ENCODE results near the gene CRTAC1. TPM values are rescaled to one million over a fixed set of nuclear protein-coding genes. Genes with fewer than 3 reads are reported as not detected.

Gene CRTAC1
- total RNA-seq, 4 donors from 2014 or later, result 0.48 to 1.1 (median 1.0) TPM

GRCh38 chr10:97816609-97817008 lies 213.8 kb downstream of the CRTAC1 start:
- TF ChIP-seq CTCF (IDR thresholded peaks at IDR 0.05), result no peak
- no peak for DNase-seq (ENCODE audit: low spot score)
- no peak for ATAC-seq (ENCODE audit: low FRiP score)

Small RNAs within 50 kb of the gene (small RNA-seq; reads per million reads assigned to genes)
- gene AL355301.1, result not detected

Other genes starting within 250 kb of the CRTAC1 start
- gene GOLGA7B, start 180.8 kb downstream of the CRTAC1 start, total RNA-seq, result 1 to 10 TPM in 1 of 4 donors, under 1 TPM in 3; 0.19 to 1.6 (median 0.57) TPM
- 10 to 100 TPM in 3 of 4 donors, 1 to 10 TPM in 1; 8.5 to 11.5 (median 11.0) TPM for gene R3HCC1L, start 104.0 kb upstream of the CRTAC1 start, total RNA-seq
- gene LOXL4, start 237.6 kb upstream of the CRTAC1 start, total RNA-seq, result 10 to 100 TPM in 1 of 4 donors, 1 to 10 TPM in 3; 3.3 to 13.0 (median 7.0) TPM